SK-N-SH treated with all-trans-retinoic acid at 6 μM for 48 hours (cell line): Measurements from ENCODE around the gene SLC30A3.

Source experiments
- ATAC-seq: fragments of 200-7000 bp; cut with Tn5 transposase; 3 replicates; pipeline ENCODE4 v1.9.1; 2020; ENCODE audit warnings: mild to moderate bottlenecking, moderate library complexity
- ARNTL ChIP-seq: fragments of 450-650 bp; formaldehyde crosslinking; IDR thresholded peaks from 2 replicates; pipeline ENCODE4 v1.5.0; 2020; ENCODE audit warnings: low read depth, mild to moderate bottlenecking, moderate library complexity, borderline replicate concordance
- BACH2 ChIP-seq: fragments of 250-450 bp; sonication (Bioruptor Pico); IDR thresholded peaks from 2 replicates; pipeline ENCODE4 v1.9.0; 2021; ENCODE audit warnings: mild to moderate bottlenecking, borderline replicate concordance
- CREB5 ChIP-seq: fragments of 250-450 bp; sonication (Bioruptor Pico); IDR thresholded peaks from 2 replicates; pipeline ENCODE4 v1.5.1; 2020; ENCODE audit warnings: low read depth, mild to moderate bottlenecking, moderate library complexity
- CSDC2 ChIP-seq: fragments of 250-450 bp; sonication (Bioruptor Pico); IDR thresholded peaks from 2 replicates; pipeline ENCODE4 v1.5.0; 2020; ENCODE audit warnings: mild to moderate bottlenecking, moderate library complexity
- CSRNP3 ChIP-seq: fragments of 250-450 bp; sonication (Bioruptor Pico); IDR thresholded peaks from 2 replicates; pipeline ENCODE4 v1.5.1; 2021; ENCODE audit warnings: mild to moderate bottlenecking, moderate library complexity
- ESRRG ChIP-seq: fragments of 250-450 bp; sonication (Bioruptor Pico); IDR thresholded peaks from 2 replicates; pipeline ENCODE4 v1.6.1; 2021; ENCODE audit warnings: mild to moderate bottlenecking
- GLIS3 ChIP-seq: fragments of 250-450 bp; sonication (Bioruptor Pico); IDR thresholded peaks from 2 replicates; pipeline ENCODE4 v1.5.0; 2020; ENCODE audit warnings: mild to moderate bottlenecking, moderate library complexity
- ISL1 ChIP-seq: fragments of 250-450 bp; sonication (Bioruptor Pico); IDR thresholded peaks from 2 replicates; pipeline ENCODE4 v2.1.2; 2022; ENCODE audit warnings: mild to moderate bottlenecking, moderate library complexity
- OSR1 ChIP-seq: fragments of 250-450 bp; sonication (Bioruptor Pico); IDR thresholded peaks from 2 replicates; pipeline ENCODE4 v1.8.0; 2022; ENCODE audit warnings: moderate library complexity, mild to moderate bottlenecking, inconsistent platforms
- PATZ1 ChIP-seq: fragments of 250-450 bp; sonication (Bioruptor Pico); IDR thresholded peaks from 2 replicates; pipeline ENCODE4 v1.8.0; 2020; ENCODE audit warnings: mild to moderate bottlenecking, moderate library complexity, borderline replicate concordance
- POU6F1 ChIP-seq: fragments of 250-450 bp; sonication (Bioruptor Pico); IDR thresholded peaks from 2 replicates; pipeline ENCODE4 v1.8.0; 2021; ENCODE audit warnings: low read depth, mild to moderate bottlenecking, moderate library complexity, borderline replicate concordance
- SNAI2 ChIP-seq: fragments of 250-450 bp; sonication (Bioruptor Pico); IDR thresholded peaks from 2 replicates; pipeline ENCODE4 v1.5.0; 2020; ENCODE audit warnings: mild to moderate bottlenecking, moderate library complexity
- TCF4 ChIP-seq: fragments of 250-450 bp; sonication (Bioruptor Pico); IDR thresholded peaks from 2 replicates; pipeline ENCODE4 v1.8.0; 2021; ENCODE audit warnings: mild to moderate bottlenecking, moderate library complexity, borderline replicate concordance
- TOX ChIP-seq: fragments of 250-450 bp; sonication (Bioruptor Pico); IDR thresholded peaks from 2 replicates; pipeline ENCODE4 v1.8.0; 2021; ENCODE audit warnings: mild to moderate bottlenecking, moderate library complexity, borderline replicate concordance
- ZC3H10 ChIP-seq: fragments of 250-450 bp; sonication (Bioruptor Pico); IDR thresholded peaks from 2 replicates; pipeline ENCODE4 v1.5.1; 2021; ENCODE audit warnings: mild to moderate bottlenecking, moderate library complexity
- ZNF565 ChIP-seq: fragments of 450-650 bp; formaldehyde crosslinking; conservative IDR thresholded peaks from 2 replicates; pipeline ENCODE4 v1.5.0; 2020; ENCODE audit warnings: low read depth, mild to moderate bottlenecking, moderate library complexity
- ZNF70 ChIP-seq: fragments of 450-650 bp; formaldehyde crosslinking; IDR thresholded peaks from 2 replicates; pipeline ENCODE4 v1.5.0; 2020; ENCODE audit warnings: mild to moderate bottlenecking, moderate library complexity

The SLC30A3 gene

GRCh38 chr2:27256855-27257454, 5.9 kb downstream of the SLC30A3 start (continued):
- TF ChIP-seq PATZ1 (CRISPR knock-in tag) (no peak), POU6F1 (CRISPR knock-in tag) (no peak)

GRCh38 chr2:27255660-27256059, 7.2 kb downstream of the SLC30A3 start:
- no peak for TF ChIP-seq SNAI2 (CRISPR knock-in tag)
- no peak for TF ChIP-seq ZNF70
- TF ChIP-seq CSRNP3 (CRISPR knock-in tag): no peak
- 0 out of 2 replicates have a peak, but pooled peaks have one; percentile 18 for TF ChIP-seq ISL1 (CRISPR knock-in tag)
- no peak for TF ChIP-seq CSDC2
- TF ChIP-seq ZNF565 (CRISPR knock-in tag): no peak
- no peak for TF ChIP-seq BACH2 (CRISPR knock-in tag)
- no peak for TF ChIP-seq TOX (CRISPR knock-in tag)
- TF ChIP-seq, all 23 proteins: peak for 1
- ATAC-seq: peak; percentile 53

- TF ChIP-seq ESRRG (CRISPR knock-in tag) (no peak), ISL1 (CRISPR knock-in tag) (no peak), ZC3H10 (no peak), POU6F1 (CRISPR knock-in tag) (no peak)
- peak; percentile 76 for ATAC-seq
Measured at GRCh38 chr2:27255187-27255586, 7.7 kb downstream of the SLC30A3 start.

GRCh38 chr2:27251766-27252165, 11.1 kb downstream of the SLC30A3 start:
- ATAC-seq: no peak
- TF ChIP-seq ESRRG (CRISPR knock-in tag): no peak
- TF ChIP-seq ISL1 (CRISPR knock-in tag): no peak
- no peak for TF ChIP-seq ZC3H10
- TF ChIP-seq TOX (CRISPR knock-in tag): no peak
- TF ChIP-seq CSRNP3 (CRISPR knock-in tag): no peak
- TF ChIP-seq PATZ1 (CRISPR knock-in tag): no peak
- TF ChIP-seq OSR1 (CRISPR knock-in tag): no peak
- TF ChIP-seq CREB5: no peak
- no peak for TF ChIP-seq CSDC2
- TF ChIP-seq ARNTL: no peak
- no peak for TF ChIP-seq ZNF565 (CRISPR knock-in tag)
- TF ChIP-seq POU6F1 (CRISPR knock-in tag): no peak
- no peak for TF ChIP-seq ZNF70
- no peak for TF ChIP-seq GLIS3 (CRISPR knock-in tag)
- no peak for TF ChIP-seq TCF4 (CRISPR knock-in tag)
